Mesendoderm (in vitro differentiated cells): ENCODE results near the gene CYGB.
A peak's percentile ranks its signal among the peaks of the same experiment; 100 is the strongest.

Experiments
- DNase-seq: peaks from one replicate; pipeline ENCODE4 v3.0.0; 2013
- H2AK5ac ChIP-seq: 2 replicates; pipeline ENCODE4 v1.6.1; 2013; ENCODE audit warnings: low read length, inconsistent platforms
- H2BK120ac ChIP-seq: 2 replicates; pipeline ENCODE4 v1.6.1; 2013; ENCODE audit warnings: low read depth, mild to moderate bottlenecking, low read length, moderate library complexity, mixed read lengths
- H2BK15ac ChIP-seq: replicated peaks from 2 replicates; pipeline ENCODE4 v1.6.1; 2013; ENCODE audit warnings: low read depth, mild to moderate bottlenecking, moderate library complexity
- H2BK5ac ChIP-seq: 2 replicates; pipeline ENCODE4 v1.6.1; 2013; ENCODE audit warnings: low read length, inconsistent platforms
- H3K18ac ChIP-seq: 2 replicates; pipeline ENCODE4 v1.6.1; 2013; ENCODE audit warnings: mild to moderate bottlenecking, low read length, mixed read lengths
- H3K23ac ChIP-seq: one replicate; pipeline ENCODE4 v1.6.1; 2013; ENCODE audit warnings: low read length
- H3K27ac ChIP-seq: 2 replicates; pipeline ENCODE4 v1.5.1; 2013; ENCODE audit warnings: low read depth, mild to moderate bottlenecking, inconsistent platforms, low read length, moderate library complexity
- H3K27me3 ChIP-seq: 2 replicates; pipeline ENCODE4 v1.6.1; 2013; ENCODE audit warnings: low read length, control low read depth, mild to moderate bottlenecking, inconsistent platforms; ENCODE audit not compliant: insufficient read depth, poor library complexity
- H3K36me3 ChIP-seq: 2 replicates; pipeline ENCODE4 v1.6.1; 2013; ENCODE audit warnings: low read length, inconsistent platforms; ENCODE audit not compliant: control insufficient read depth, insufficient read depth
- H3K4ac ChIP-seq: one replicate; pipeline ENCODE4 v1.6.1; 2013; ENCODE audit warnings: low read depth, mild to moderate bottlenecking, low read length, moderate library complexity
- H3K4me1 ChIP-seq: 2 replicates; pipeline ENCODE4 v1.6.1; 2013; ENCODE audit warnings: low read depth, low read length, inconsistent platforms; ENCODE audit not compliant: control insufficient read depth
- H3K4me2 ChIP-seq: 2 replicates; pipeline ENCODE4 v1.6.1; 2013; ENCODE audit warnings: low read length
- H3K4me3 ChIP-seq: 2 replicates; pipeline ENCODE4 v1.5.1; 2013; ENCODE audit warnings: mild to moderate bottlenecking, low read length
- H3K56ac ChIP-seq: one replicate; pipeline ENCODE4 v1.6.1; 2013; ENCODE audit warnings: low read length
- H3K79me1 ChIP-seq: 2 replicates; pipeline ENCODE4 v1.6.1; 2013; ENCODE audit warnings: low read length, inconsistent platforms
- H3K79me2 ChIP-seq: 2 replicates; pipeline ENCODE4 v1.6.1; 2013; ENCODE audit warnings: mild to moderate bottlenecking, low read length; ENCODE audit not compliant: control insufficient read depth, insufficient read depth
- H3K9ac ChIP-seq: 2 replicates; pipeline ENCODE4 v1.6.1; 2013; ENCODE audit warnings: low read length, inconsistent platforms
- H4K5ac ChIP-seq: one replicate; pipeline ENCODE4 v1.6.1; 2013; ENCODE audit warnings: low read length
- H4K8ac ChIP-seq: one replicate; pipeline ENCODE4 v1.6.1; 2013; ENCODE audit warnings: low read depth, mild to moderate bottlenecking, control low read depth, low read length, moderate library complexity
- WGBS: extraction: QIAGEN DNeasy Blood & Tissue Kit; methylation state at CpG from one replicate; pipeline ENCODE4 v1.1.7; 2013; ENCODE audit warnings: low lambda C conversion rate, missing lambda C conversion rate; ENCODE audit not compliant: insufficient coverage; ENCODE audit errors: extremely low coverage; 5-methylcytosine and 5-hydroxymethylcytosine counted together

The CYGB gene

DNA sequence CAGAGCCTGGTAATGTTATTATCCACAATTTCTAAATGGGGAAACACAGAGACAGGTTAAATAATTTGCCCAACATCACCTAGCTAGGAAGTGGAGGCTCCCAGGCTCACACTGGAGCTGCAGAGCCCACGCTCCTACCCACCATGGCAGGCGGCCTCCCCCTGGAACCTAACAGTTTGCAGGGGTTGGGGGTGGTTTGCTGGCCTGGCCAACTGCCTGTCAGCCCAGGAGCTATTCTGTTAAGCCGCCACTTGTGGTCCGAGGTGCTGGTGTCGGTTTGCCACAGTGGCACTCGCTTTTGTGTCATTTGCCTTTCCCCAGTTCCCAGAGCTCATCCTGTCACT lies 5.9 kb upstream of the CYGB start:
- H3K23ac ChIP-seq = no peak overlapping the region
- no peak overlapping the region for H4K5ac ChIP-seq
- no CpG with 5 or more reads among the region's 6 CpGs for WGBS
- H3K4ac ChIP-seq = peak overlapping the region; percentile 28
- peak; percentile 62 for DNase-seq
- peak overlapping the region; percentile 17 for H3K18ac ChIP-seq
- H3K27ac ChIP-seq = peak overlapping the region; percentile 70
- no peak overlapping the region for H2BK120ac ChIP-seq
- H3K4me1 ChIP-seq = peaks cover 21% of the 10 kb centered on the region
- no peaks in the 10 kb centered on the region for H3K79me1 ChIP-seq
- peak overlapping the region; percentile 21 for H3K9ac ChIP-seq
- H2BK15ac ChIP-seq = no peak overlapping the region
- peak overlapping the region; percentile 45 for H2AK5ac ChIP-seq
- H3K56ac ChIP-seq = peak overlapping the region; percentile 71
- no peaks in the 10 kb centered on the region for H3K36me3 ChIP-seq
- H3K4me2 ChIP-seq = no peak overlapping the region
- H4K8ac ChIP-seq = no peak overlapping the region
- H3K27me3 ChIP-seq = no peaks in the 10 kb centered on the region
- no peaks in the 10 kb centered on the region for H3K79me2 ChIP-seq
- H3K4me3 ChIP-seq = no peak overlapping the region
- H2BK5ac ChIP-seq = no peak overlapping the region

GRCh38 chr17:76542984-76543383 lies 5.5 kb upstream of the CYGB start:
- H3K56ac ChIP-seq = peak overlapping the region; percentile 71
- no peak overlapping the region for H4K5ac ChIP-seq
- H3K27me3 ChIP-seq = no peaks in the 10 kb centered on the region
- no peak for DNase-seq
- no peaks in the 10 kb centered on the region for H3K79me1 ChIP-seq
- peaks cover 21% of the 10 kb centered on the region for H3K4me1 ChIP-seq
- H4K8ac ChIP-seq = no peak overlapping the region
- H2BK15ac ChIP-seq = no peak overlapping the region
- peak overlapping the region; percentile 17 for H3K18ac ChIP-seq
- H3K23ac ChIP-seq = no peak overlapping the region
- H3K36me3 ChIP-seq = no peaks in the 10 kb centered on the region
- peak overlapping the region; percentile 43 for H2BK5ac ChIP-seq
- H2BK120ac ChIP-seq = no peak overlapping the region
- peak overlapping the region; percentile 39 for H3K4ac ChIP-seq
- H3K9ac ChIP-seq = peak overlapping the region; percentile 21
- H3K79me2 ChIP-seq = no peaks in the 10 kb centered on the region
- no peak overlapping the region for H3K4me3 ChIP-seq
- no peak overlapping the region for H3K4me2 ChIP-seq
- no peak overlapping the region for H2AK5ac ChIP-seq
- peak overlapping the region; percentile 70 for H3K27ac ChIP-seq
- no CpG with 5 or more reads among the region's 8 CpGs for WGBS

- no peak overlapping the region for H3K4me3 ChIP-seq
- no peaks in the 10 kb centered on the region for H3K36me3 ChIP-seq
- peaks cover 21% of the 10 kb centered on the region for H3K4me1 ChIP-seq
- H4K5ac ChIP-seq = no peak overlapping the region
- peak overlapping the region; percentile 8 for H2BK5ac ChIP-seq
- H3K4ac ChIP-seq = peak overlapping the region; percentile 39
- H3K9ac ChIP-seq = no peak overlapping the region
- H2BK120ac ChIP-seq = peak overlapping the region; percentile 6
- H3K27ac ChIP-seq = no peak overlapping the region
- H3K56ac ChIP-seq = peak overlapping the region; percentile 44
- no peaks in the 10 kb centered on the region for H3K79me1 ChIP-seq
- no CpG with 5 or more reads among the region's 10 CpGs for WGBS
- no peaks in the 10 kb centered on the region for H3K79me2 ChIP-seq
- DNase-seq = no peak
- no peak overlapping the region for H4K8ac ChIP-seq
- H3K18ac ChIP-seq = no peak overlapping the region
- no peak overlapping the region for H3K4me2 ChIP-seq
- H3K23ac ChIP-seq = no peak overlapping the region
- H2BK15ac ChIP-seq = no peak overlapping the region
- peak overlapping the region; percentile 15 for H2AK5ac ChIP-seq
- H3K27me3 ChIP-seq = no peaks in the 10 kb centered on the region
Measured at GRCh38 chr17:76542566-76542971, 5.1 kb upstream of the CYGB start.

- Histone ChIP-seq H2BK5ac (no peak overlapping the region), H3K18ac (no peak overlapping the region), H3K4ac (no peak overlapping the region), H2AK5ac (peak overlapping the region; percentile 15), H3K9ac (no peak overlapping the region), H3K27ac (no peak overlapping the region), H2BK120ac (no peak overlapping the region), H3K79me1 (no peaks in the 10 kb centered on the region), H3K27me3 (peaks cover under 1% of the 10 kb centered on the region), H4K5ac (no peak overlapping the region), H4K8ac (no peak overlapping the region), H3K56ac (peak overlapping the region; percentile 31), H2BK15ac (no peak overlapping the region), H3K23ac (no peak overlapping the region), H3K79me2 (no peaks in the 10 kb centered on the region), H3K4me3 (no peak overlapping the region), H3K4me1 (peaks cover 21% of the 10 kb centered on the region), H3K36me3 (no peaks in the 10 kb centered on the region), H3K4me2 (no peak overlapping the region)
- DNase-seq = no peak
- no CpG with 5 or more reads among the region's 10 CpGs for WGBS
Measured at GRCh38 chr17:76541739-76542454, 4.4 kb upstream of the CYGB start.

GRCh38 chr17:76540381-76541300 lies 3.1 kb upstream of the CYGB start:
- Histone ChIP-seq H3K4ac (no peak overlapping the region), H2BK5ac (no peak overlapping the region), H4K5ac (no peak overlapping the region), H3K18ac (no peak overlapping the region), H3K56ac (peak overlapping the region; percentile 88), H4K8ac (no peak overlapping the region), H3K9ac (peak overlapping the region; percentile 62), H3K23ac (no peak overlapping the region), H3K27ac (no peak overlapping the region), H3K4me2 (peak overlapping the region; percentile 69), H3K79me1 (no peaks in the 10 kb centered on the region), H2BK120ac (no peak overlapping the region), H3K27me3 (peaks cover 1% of the 10 kb centered on the region), H3K36me3 (no peaks in the 10 kb centered on the region), H3K4me1 (peaks cover 19% of the 10 kb centered on the region), H2BK15ac (no peak overlapping the region), H2AK5ac (no peak overlapping the region), H3K4me3 (no peak overlapping the region), H3K79me2 (no peaks in the 10 kb centered on the region)
- peak; percentile 99 for DNase-seq
- WGBS = no CpG with 5 or more reads among the region's 27 CpGs
